HL-60 (cell line): ENCODE data around the gene CTNND2.

Experiments used
- DNase-seq, 2 experiments: peaks; one replicate each; pipeline ENCODE4 v3.0.0-alpha.2; 2010 to 2020; ENCODE audit warnings: low read depth in 1 of 2, low spot score in 1 of 2
- H3K27ac ChIP-seq: fragments of 250-450 bp; sonication (Bioruptor Pico); replicated peaks from 2 replicates; pipeline ENCODE4 v1.5.1; 2020; ENCODE audit warnings: mild to moderate bottlenecking, moderate library complexity
- H3K27me3 ChIP-seq: fragments of 250-450 bp; sonication (Bioruptor Pico); 2 replicates; pipeline ENCODE4 v1.5.1; 2021; ENCODE audit warnings: mild to moderate bottlenecking, moderate library complexity; ENCODE audit not compliant: insufficient read depth, poor library complexity, severe bottlenecking
- H3K4me3 ChIP-seq: replicated peaks from 2 replicates; pipeline ENCODE4 v1.5.1; 2011; ENCODE audit warnings: mild to moderate bottlenecking, control low read depth, low read length; ENCODE audit not compliant: insufficient read depth
- GABPA ChIP-seq: IDR thresholded peaks from 2 replicates; pipeline ENCODE4 v1.6.1; 2012; ENCODE audit warnings: low read depth
- POLR2AphosphoS5 ChIP-seq: IDR thresholded peaks from 2 replicates; pipeline ENCODE4 v1.6.1; 2012; ENCODE audit warnings: low read depth
- SPI1 ChIP-seq: IDR thresholded peaks from 2 replicates; pipeline ENCODE4 v1.6.1; 2012; ENCODE audit warnings: low read depth, mild to moderate bottlenecking, borderline replicate concordance
- TF ChIP-seq, protein P1 (sequence below): IDR thresholded peaks from 2 replicates; pipeline ENCODE4 v1.6.1; 2012; ENCODE audit warnings: low read depth; ENCODE audit not compliant: insufficient replicate concordance
- TF ChIP-seq, protein P2 (sequence below): IDR thresholded peaks from one replicate; pipeline ENCODE4 v1.5.1; 2011; ENCODE audit warnings: low read length, control low read depth, inconsistent platforms; ENCODE audit not compliant: insufficient read depth

CTNND2 gene

DNA sequence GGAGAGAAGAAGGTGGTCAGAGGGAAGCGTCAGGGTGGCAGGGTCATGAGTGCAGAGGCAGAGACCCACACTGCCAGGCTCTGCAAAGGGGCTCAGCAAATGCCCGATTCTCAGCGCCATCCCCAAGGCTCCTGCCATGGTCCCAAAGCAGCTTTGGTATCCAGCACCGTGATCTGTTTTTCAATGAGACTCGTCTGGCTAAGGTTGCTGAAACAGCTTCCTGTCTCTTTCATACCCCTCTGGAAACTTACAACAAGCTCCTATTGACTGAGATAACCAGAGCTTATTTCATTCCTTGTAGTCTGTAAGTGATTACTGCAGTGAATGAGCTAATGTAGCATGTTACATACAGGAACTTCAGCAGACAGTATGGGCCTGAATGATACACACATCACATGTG lies 574.6 kb downstream of the CTNND2 start:
- Histone ChIP-seq H3K27ac (no peak overlapping the region), H3K4me3 (no peak overlapping the region), H3K27me3 (no peaks in the 10 kb centered on the region)
- DNase-seq = no peak
- TF ChIP-seq POLR2AphosphoS5 = no peak
- TF ChIP-seq, protein P1, sequence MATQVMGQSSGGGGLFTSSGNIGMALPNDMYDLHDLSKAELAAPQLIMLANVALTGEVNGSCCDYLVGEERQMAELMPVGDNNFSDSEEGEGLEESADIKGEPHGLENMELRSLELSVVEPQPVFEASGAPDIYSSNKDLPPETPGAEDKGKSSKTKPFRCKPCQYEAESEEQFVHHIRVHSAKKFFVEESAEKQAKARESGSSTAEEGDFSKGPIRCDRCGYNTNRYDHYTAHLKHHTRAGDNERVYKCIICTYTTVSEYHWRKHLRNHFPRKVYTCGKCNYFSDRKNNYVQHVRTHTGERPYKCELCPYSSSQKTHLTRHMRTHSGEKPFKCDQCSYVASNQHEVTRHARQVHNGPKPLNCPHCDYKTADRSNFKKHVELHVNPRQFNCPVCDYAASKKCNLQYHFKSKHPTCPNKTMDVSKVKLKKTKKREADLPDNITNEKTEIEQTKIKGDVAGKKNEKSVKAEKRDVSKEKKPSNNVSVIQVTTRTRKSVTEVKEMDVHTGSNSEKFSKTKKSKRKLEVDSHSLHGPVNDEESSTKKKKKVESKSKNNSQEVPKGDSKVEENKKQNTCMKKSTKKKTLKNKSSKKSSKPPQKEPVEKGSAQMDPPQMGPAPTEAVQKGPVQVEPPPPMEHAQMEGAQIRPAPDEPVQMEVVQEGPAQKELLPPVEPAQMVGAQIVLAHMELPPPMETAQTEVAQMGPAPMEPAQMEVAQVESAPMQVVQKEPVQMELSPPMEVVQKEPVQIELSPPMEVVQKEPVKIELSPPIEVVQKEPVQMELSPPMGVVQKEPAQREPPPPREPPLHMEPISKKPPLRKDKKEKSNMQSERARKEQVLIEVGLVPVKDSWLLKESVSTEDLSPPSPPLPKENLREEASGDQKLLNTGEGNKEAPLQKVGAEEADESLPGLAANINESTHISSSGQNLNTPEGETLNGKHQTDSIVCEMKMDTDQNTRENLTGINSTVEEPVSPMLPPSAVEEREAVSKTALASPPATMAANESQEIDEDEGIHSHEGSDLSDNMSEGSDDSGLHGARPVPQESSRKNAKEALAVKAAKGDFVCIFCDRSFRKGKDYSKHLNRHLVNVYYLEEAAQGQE = no peak
- TF ChIP-seq, protein P2, sequence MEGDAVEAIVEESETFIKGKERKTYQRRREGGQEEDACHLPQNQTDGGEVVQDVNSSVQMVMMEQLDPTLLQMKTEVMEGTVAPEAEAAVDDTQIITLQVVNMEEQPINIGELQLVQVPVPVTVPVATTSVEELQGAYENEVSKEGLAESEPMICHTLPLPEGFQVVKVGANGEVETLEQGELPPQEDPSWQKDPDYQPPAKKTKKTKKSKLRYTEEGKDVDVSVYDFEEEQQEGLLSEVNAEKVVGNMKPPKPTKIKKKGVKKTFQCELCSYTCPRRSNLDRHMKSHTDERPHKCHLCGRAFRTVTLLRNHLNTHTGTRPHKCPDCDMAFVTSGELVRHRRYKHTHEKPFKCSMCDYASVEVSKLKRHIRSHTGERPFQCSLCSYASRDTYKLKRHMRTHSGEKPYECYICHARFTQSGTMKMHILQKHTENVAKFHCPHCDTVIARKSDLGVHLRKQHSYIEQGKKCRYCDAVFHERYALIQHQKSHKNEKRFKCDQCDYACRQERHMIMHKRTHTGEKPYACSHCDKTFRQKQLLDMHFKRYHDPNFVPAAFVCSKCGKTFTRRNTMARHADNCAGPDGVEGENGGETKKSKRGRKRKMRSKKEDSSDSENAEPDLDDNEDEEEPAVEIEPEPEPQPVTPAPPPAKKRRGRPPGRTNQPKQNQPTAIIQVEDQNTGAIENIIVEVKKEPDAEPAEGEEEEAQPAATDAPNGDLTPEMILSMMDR = no peak
- TF ChIP-seq SPI1 = no peak
- TF ChIP-seq GABPA = no peak

- Histone ChIP-seq H3K27ac (no peak overlapping the region), H3K27me3 (no peaks in the 10 kb centered on the region), H3K4me3 (no peak overlapping the region)
- DNase-seq = no peak
- no peak for TF ChIP-seq POLR2AphosphoS5
- no peak for TF ChIP-seq SPI1
- no peak for TF ChIP-seq GABPA
- TF ChIP-seq, protein P1 = no peak
- TF ChIP-seq, protein P2 = no peak
Observed at GRCh38 chr5:11324521-11325289, 579.5 kb downstream of the CTNND2 start.

- Histone ChIP-seq H3K27ac (no peak overlapping the region), H3K27me3 (no peaks in the 10 kb centered on the region), H3K4me3 (no peak overlapping the region)
- TF ChIP-seq, protein P1 = no peak
- no peak for TF ChIP-seq POLR2AphosphoS5
- TF ChIP-seq SPI1 = no peak
- TF ChIP-seq GABPA = no peak
- TF ChIP-seq, protein P2 = no peak
- DNase-seq = no peak
Observed at GRCh38 chr5:11323761-11324160, 580.5 kb downstream of the CTNND2 start.
